GM18499 (cell line): Measurements from ENCODE around the gene PEX16.
"Not testable (repeated sequence)": the region's sequence is repeated elsewhere in the genome, so short reads cannot be mapped to it uniquely, and the experiment has no call there.

Experiments
- ATAC-seq: cut with Tn5 transposase; IDR thresholded peaks from one replicate; pipeline ENCODE4 v1.9.1; 2021; ENCODE audit warnings: moderate number of reproducible peaks; ENCODE audit not compliant: insufficient read depth, unreplicated experiment

The PEX16 gene

GRCh38 chr11:45919806-45920530 lies 2.3 kb upstream of the PEX16 start:
- ATAC-seq, result no peak

GRCh38 chr11:45918962-45919675 lies 1.4 kb upstream of the PEX16 start:
- no peak for ATAC-seq

DNA sequence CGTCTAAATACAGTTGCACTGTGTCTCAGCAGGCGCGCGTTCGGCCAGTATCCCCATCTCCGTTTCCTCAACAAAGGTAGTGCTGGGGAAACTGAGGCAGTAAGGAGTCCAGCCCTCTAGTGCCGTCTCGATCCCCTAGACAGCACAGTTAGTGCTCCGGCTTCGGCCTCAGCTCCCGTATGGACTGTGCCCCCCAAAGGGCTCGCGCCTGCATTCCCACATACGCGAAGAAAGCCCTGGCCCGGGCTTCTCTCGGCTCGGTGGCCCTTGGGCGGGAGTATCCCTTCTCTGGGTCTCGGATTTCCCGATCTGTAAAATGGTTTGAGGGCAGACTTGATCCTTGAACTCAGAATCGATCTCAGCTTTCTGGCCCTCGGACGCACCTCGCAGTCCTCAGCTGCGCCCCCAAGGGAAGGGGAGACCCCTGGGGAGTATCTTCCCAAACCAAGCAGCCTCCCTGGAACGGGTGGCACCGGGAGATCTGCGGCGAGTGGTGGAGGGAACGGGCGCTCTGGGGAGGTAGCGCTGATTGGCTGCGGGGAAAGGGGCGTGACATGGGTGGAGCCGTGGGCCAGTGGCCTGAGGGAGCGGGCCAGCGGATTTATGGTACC lies 759 bp upstream of the PEX16 start:
- no peak for ATAC-seq

DNA sequence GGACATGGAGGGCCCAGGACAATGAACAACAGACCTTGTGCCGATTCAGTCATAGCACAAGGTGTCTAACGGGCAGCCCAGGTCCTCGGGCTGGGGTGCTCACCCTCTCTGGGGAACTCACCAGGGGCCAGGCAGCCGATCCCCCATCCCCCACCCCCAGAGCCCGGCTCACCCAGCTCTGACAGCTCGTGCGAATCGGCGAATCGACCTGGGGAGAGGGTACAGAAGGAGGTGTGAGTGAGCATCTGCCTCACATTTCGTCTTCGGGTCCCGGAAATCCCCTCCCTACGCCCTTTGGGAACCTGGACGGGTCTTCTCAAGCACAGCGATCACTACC lies 423 bp downstream of the PEX16 start:
- no peak for ATAC-seq

GRCh38 chr11:45915446-45915845 lies 2.2 kb downstream of the PEX16 start:
- no peak for ATAC-seq

DNA sequence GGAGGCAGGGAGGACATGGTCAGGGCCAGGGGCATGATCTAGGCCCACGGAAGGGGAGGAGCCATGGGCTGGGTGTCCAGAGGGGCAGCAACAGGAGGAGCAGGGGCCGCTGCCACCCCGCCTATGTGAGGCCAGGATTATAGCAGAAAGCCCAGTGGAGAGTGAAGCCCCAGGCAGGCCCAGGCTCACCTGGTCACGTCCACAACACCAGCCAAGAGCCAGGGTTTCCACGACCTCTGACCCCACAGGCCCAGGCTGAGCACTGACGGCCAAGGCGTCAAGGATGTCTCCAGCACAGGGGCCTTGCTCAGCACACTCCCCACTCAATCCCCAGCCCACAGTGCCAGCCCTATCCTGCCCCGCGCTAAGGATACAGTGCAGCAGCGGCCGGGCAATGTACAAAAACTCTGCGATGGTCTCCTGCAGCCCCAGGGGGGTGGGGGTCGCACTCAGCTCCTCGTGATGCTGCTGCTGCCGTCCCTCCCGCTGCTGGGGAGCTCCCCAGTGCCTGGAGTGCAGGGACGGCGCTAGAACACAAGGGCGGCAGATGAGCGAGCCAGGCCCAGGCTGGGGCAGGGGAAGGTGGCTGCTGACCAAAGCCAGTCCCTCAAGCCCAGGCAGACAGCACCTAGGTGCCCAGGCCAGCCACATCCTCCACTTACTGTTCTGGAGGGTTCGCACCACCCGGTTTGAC lies 3.6 kb downstream of the PEX16 start:
- no peak for ATAC-seq

- no peak for ATAC-seq
Observed at GRCh38 chr11:45913514-45913913, 4.2 kb downstream of the PEX16 start.

- ATAC-seq, result no peak
Observed at GRCh38 chr11:45910623-45911022, 7.1 kb downstream of the PEX16 start.

- no peak for ATAC-seq
Observed at GRCh38 chr11:45909594-45910475, 7.8 kb downstream of the PEX16 start.

DNA sequence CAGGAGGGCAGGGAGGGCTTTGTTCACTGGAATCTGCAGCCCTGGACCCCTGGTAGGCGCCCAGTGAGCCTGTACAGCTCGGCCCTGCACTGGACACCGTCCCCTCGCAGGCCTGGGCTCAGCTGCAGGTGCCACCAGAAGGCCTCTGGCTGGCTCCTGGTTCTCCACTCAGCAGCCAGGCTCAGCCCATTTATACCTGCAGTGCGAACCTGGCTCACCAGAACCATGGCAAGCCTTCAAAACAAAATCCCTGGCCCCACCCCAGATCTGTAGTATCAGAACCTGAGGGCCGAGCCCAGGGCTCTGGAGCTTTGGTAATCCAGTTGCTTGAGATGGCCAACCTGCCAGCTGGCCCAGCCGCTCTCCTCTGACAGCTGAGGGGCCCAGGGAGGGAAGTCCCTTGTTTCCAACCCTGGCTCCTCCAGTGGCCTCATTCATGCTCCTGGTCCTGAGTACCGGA lies 9.7 kb downstream of the PEX16 start:
- no peak for ATAC-seq

DNA sequence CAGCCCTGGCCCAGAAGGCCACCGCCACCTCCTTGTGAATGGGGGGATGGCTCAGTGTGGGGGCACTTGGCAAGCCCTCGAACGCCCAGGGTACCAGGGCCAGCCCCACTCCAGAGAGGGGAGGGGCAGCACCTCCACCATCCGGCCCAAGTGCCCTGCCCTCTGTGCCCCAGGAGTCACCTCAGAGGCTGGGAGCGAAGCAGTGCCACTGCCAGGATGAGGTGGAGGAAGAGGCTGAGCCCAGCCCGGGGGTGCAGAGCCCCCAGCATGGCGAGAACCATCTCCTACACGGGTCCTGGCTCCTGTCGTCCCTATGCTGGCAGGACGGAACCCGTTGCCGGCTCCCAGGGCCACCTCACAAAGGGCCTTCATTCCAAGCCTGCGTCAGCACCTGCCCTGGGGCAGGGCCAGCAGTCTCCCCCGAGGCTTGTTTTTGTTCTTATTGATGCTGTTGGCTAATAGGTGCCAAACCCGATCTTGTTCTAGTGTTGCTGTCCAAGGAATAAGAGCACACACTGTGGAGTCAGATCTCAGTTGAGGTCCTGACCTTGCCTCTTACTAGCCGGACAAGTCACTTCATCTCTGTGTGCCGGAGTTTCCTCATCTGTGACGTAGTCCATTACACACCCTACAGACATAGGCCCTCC lies 10.6 kb downstream of the PEX16 start, which contains the start of gene FREY1:
Gene FREY1, minus strand, starts transcription at position 307 of the 647 bp plus-strand sequence. Its CDS starts 26 bp downstream, at position 281.
- no peak for ATAC-seq

DNA sequence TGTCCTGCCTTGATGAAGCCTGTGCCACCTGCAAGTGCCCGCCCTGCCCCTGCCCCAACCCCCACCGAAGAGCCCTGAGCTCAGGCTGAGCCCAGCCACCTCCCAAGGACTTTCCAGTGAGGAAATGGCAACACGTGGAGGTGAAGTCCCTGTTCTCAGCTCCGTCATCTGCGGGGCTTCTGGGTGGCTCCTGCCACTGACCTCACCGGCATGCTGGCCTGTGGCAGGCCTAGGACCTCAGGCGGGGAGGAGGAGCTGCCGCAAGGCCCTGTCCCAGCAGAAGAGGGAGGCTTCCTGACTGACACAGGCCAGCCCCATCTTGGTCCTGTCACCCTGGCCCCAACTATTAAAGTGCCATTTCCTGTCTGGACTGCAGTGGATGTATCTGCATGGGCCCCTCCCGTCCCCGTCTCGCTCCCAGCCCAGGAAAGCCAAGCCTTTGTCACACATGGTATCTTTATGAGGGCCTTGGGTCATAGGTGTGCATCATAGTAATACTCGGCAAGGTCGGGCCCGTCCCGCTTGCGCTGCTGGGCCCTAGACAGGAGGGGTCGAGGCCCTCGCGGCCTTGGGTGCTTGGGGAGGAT lies 11.5 kb downstream of the PEX16 start:
- no peak for ATAC-seq

DNA sequence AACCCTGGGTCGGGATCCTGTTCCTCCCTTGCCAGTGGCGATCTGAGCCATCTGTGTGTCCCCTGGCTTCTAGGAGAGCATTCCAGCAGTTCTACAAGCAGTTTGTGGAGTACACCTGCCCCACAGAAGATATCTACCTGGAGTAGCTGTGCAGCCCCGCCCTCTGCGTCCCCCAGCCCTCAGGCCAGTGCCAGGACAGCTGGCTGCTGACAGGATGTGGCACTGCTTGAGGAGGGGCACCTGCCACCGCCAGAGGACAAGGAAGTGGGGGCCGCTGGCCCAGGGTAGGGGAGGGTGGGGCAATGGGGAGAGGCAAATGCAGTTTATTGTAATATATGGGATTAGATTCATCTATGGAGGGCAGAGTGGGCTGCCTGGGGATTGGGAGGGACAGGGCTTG lies 12.1 kb downstream of the PEX16 start:
- ATAC-seq, result not testable (repeated sequence)

- ATAC-seq, result no peak
Observed at GRCh38 chr11:45905095-45905494, 12.6 kb downstream of the PEX16 start.

GRCh38 chr11:45904309-45904915 lies 13.3 kb downstream of the PEX16 start:
- ATAC-seq, result no peak

DNA sequence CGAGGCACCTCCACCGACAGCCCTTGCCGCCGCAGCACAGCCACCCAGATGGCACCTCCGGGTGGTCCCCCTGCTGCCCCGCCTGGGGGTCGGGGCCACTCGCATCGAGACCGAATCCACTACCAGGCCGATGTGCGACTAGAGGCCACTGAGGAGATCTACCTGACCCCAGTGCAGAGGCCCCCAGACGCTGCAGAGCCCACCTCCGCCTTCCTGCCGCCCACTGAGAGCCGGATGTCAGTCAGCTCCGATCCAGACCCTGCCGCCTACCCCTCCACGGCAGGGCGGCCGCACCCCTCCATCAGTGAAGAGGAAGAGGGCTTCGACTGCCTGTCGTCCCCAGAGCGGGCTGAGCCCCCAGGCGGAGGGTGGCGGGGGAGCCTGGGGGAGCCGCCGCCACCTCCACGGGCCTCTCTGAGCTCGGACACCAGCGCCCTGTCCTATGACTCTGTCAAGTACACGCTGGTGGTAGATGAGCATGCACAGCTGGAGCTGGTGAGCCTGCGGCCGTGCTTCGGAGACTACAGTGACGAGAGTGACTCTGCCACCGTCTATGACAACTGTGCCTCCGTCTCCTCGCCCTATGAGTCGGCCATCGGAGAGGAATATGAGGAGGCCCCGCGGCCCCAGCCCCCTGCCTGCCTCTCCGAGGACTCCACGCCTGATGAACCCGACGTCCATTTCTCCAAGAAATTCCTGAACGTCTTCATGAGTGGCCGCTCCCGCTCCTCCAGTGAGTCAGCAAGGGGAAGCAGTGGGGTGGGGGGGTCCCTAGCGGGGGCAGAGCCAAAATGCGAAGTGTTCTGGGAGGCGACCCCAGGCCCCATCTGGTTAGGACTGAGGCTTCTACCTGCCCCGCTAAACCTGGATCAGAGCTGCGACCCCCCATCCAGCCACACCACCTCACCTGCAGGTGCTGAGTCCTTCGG lies 15.0 kb downstream of the PEX16 start:
- ATAC-seq, result no peak

DNA sequence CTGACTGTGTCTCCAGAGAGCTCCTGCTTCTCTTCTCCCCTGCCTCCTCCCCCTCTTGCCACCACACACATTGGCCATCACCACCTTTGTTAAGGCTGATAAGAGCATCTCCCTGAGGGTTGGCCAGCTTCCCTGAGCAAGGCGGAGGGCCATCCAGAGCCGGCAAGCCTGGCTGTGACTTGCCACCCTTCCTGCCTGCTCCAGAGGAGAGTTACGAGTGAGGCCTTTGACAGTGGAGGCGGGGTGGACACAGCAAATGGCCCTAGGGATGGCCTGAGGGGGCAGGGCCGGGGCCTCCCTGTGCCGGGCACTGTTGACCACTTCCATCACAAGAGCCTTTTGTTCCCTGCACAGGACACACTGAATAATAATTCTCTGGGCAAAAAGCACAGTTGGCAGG lies 16.1 kb downstream of the PEX16 start:
- ATAC-seq, result no peak
